Thyroid gland (tissue), 4 donors: ENCODE measurements around the gene UNC93B1. TPM values are rescaled to one million over a fixed set of nuclear protein-coding genes. Genes with fewer than 3 reads are reported as not detected.
A peak's percentile ranks its signal among the peaks of the same experiment; 100 is the strongest.

Experiments used
- DNase-seq, 2 donors: peaks; one replicate each; pipeline ENCODE4 v3.0.0-alpha.2; 2019
- H3K27ac ChIP-seq, 3 donors: fragments of 200-600 bp; sonication (generic); 1 replicate in 2 of 3; 2 replicates in 1 of 3; pipeline ENCODE4 v1.5.1; 2016 to 2019; ENCODE audit warnings: mild to moderate bottlenecking in 1 of 3, moderate library complexity in 1 of 3
- H3K27me3 ChIP-seq: fragments of 200-600 bp; sonication (generic); one replicate; pipeline ENCODE4 v1.5.1; 2019
- H3K36me3 ChIP-seq, 2 donors: fragments of 200-600 bp; sonication (generic); one replicate each; pipeline ENCODE4 v1.5.1; 2016 to 2019
- H3K4me1 ChIP-seq, 2 donors: fragments of 200-600 bp; sonication (generic); one replicate each; pipeline ENCODE4 v1.5.1; 2017 to 2019
- H3K4me3 ChIP-seq, 3 donors: fragments of 200-600 bp; sonication (generic); replicated peaks in 1 of 3; 1 replicate in 2 of 3; 2 replicates in 1 of 3; pipeline ENCODE4 v1.5.1; 2016; ENCODE audit warnings: mild to moderate bottlenecking in 1 of 3
- H3K9me3 ChIP-seq: fragments of 200-600 bp; sonication (generic); one replicate; pipeline ENCODE4 v1.5.1; 2017
- CTCF ChIP-seq, 6 experiments: fragments of 200-600 bp in 3 of 6; fragments of 450-650 bp in 3 of 6; sonication (generic) in 3 of 6; IDR thresholded peaks; one replicate each; pipeline ENCODE4 v1.5.1; 2016 to 2019; ENCODE audit warnings: antibody characterized with exemption in 6 of 6, mild to moderate bottlenecking in 2 of 6, inconsistent platforms in 1 of 6, moderate library complexity in 1 of 6
- POLR2A ChIP-seq, 2 donors: fragments of 450-650 bp; IDR thresholded peaks; one replicate each; pipeline ENCODE4 v1.6.1; 2017; ENCODE audit warnings: antibody characterized with exemption in 2 of 2, mild to moderate bottlenecking in 2 of 2, moderate library complexity in 1 of 2
- WGBS, 2 donors: methylation state at CpG; one replicate each; pipeline ENCODE4 v1.1.5; 2017; 5-methylcytosine and 5-hydroxymethylcytosine counted together
- intact Hi-C: fragments of 100-400 bp; cut with DNase I; formaldehyde crosslinking; loops from one replicate; pipeline ENCODE4 v1.15.1; 2023
- total RNA-seq, 4 donors: library from RNA; depleted of rRNA; stranded (reverse); fragments of >200 nt; gene quantifications; one replicate each; pipeline ENCODE4 v1.2.3, GENCODE V29; 2016

Gene UNC93B1
- total RNA-seq, 4 donors from 2014 or later, result 25.7 to 49.2 (median 36.3) TPM

GRCh38 chr11:68035266-68035876 lies 31.5 kb upstream of the UNC93B1 start:
- H3K27ac ChIP-seq, result no peak overlapping the region
- no peak overlapping the region for H3K4me3 ChIP-seq
- WGBS, 2 donors, result 87 to 93% methylated on average over 13 of the region's 13 CpGs
- no peaks in the 10 kb centered on the region for H3K27me3 ChIP-seq
- intact Hi-C loops, result no loop called here
- no peaks in the 10 kb centered on the region for H3K9me3 ChIP-seq
- no peak for DNase-seq
- TF ChIP-seq POLR2A (IDR thresholded peaks at IDR 0.05), result no peak
- TF ChIP-seq CTCF (IDR thresholded peaks at IDR 0.05), result no peak
- peaks cover 9 to 13% of the 10 kb centered on the region in 2 donors for H3K36me3 ChIP-seq
- H3K4me1 ChIP-seq, result peaks cover 49 to 51% of the 10 kb centered on the region in 2 donors

- 73 to 93% methylated on average over 10 of the region's 12 CpGs for WGBS, 2 donors
Observed at GRCh38 chr11:68033708-68034045, 29.8 kb upstream of the UNC93B1 start.

GRCh38 chr11:68032997-68033707 lies 29.3 kb upstream of the UNC93B1 start:
- intact Hi-C loops, result no loop called here
- no peak for TF ChIP-seq POLR2A (IDR thresholded peaks at IDR 0.05)
- no peak for TF ChIP-seq CTCF (IDR thresholded peaks at IDR 0.05)
- H3K27ac ChIP-seq, result no peak overlapping the region
- H3K4me1 ChIP-seq, result peaks cover 31 to 37% of the 10 kb centered on the region in 2 donors
- no peak for DNase-seq
- WGBS, 2 donors, result 83 to 90% methylated on average over 5 to 8 of the region's 29 CpGs
- H3K36me3 ChIP-seq, result peaks cover 9 to 13% of the 10 kb centered on the region in 2 donors
- H3K4me3 ChIP-seq, result no peak overlapping the region
- no peaks in the 10 kb centered on the region for H3K9me3 ChIP-seq
- H3K27me3 ChIP-seq, result no peaks in the 10 kb centered on the region

More at GRCh38 chr11:68033708-68034045, 29.8 kb upstream of the UNC93B1 start:
- Histone ChIP-seq H3K27ac (no peak overlapping the region), H3K9me3 (no peaks in the 10 kb centered on the region), H3K27me3 (no peaks in the 10 kb centered on the region), H3K4me1 (peaks cover 36 to 42% of the 10 kb centered on the region in 2 donors), H3K36me3 (peaks cover 9 to 13% of the 10 kb centered on the region in 2 donors), H3K4me3 (no peak overlapping the region)
- DNase-seq, result no peak
- TF ChIP-seq POLR2A (IDR thresholded peaks at IDR 0.05) (no peak), CTCF (IDR thresholded peaks at IDR 0.05) (no peak)
- intact Hi-C loops, result no loop called here

GRCh38 chr11:68032003-68032402 lies 28.1 kb upstream of the UNC93B1 start:
- Histone ChIP-seq H3K27ac (no peak overlapping the region), H3K36me3 (peaks cover 9 to 13% of the 10 kb centered on the region in 2 donors), H3K4me3 (no peak overlapping the region), H3K27me3 (no peaks in the 10 kb centered on the region), H3K9me3 (no peaks in the 10 kb centered on the region), H3K4me1 (peaks cover 21 to 26% of the 10 kb centered on the region in 2 donors)
- WGBS, 2 donors, result 76 to 88% methylated on average over 2 to 9 of the region's 9 CpGs
- intact Hi-C loops, result no loop called here
- no peak for TF ChIP-seq CTCF (IDR thresholded peaks at IDR 0.05)
- TF ChIP-seq POLR2A (IDR thresholded peaks at IDR 0.05), result no peak
- DNase-seq, result no peak

- H3K4me1 ChIP-seq, result peaks cover 16 to 20% of the 10 kb centered on the region in 2 donors
- peak; percentile 44 to 51 for DNase-seq
- intact Hi-C loops, result no loop called here
Observed at GRCh38 chr11:68031144-68031464, 27.2 kb upstream of the UNC93B1 start.

More at GRCh38 chr11:68031144-68031464, 27.2 kb upstream of the UNC93B1 start:
- WGBS, 2 donors, result 11 to 15% methylated on average over 9 to 10 of the region's 10 CpGs
- Histone ChIP-seq H3K27ac (peak overlapping the region; percentile 74 to 90 (median 84)), H3K36me3 (peaks cover 9% of the 10 kb centered on the region in 2 donors), H3K9me3 (no peaks in the 10 kb centered on the region), H3K27me3 (no peaks in the 10 kb centered on the region), H3K4me3 (peak overlapping the region; percentile 56 to 96 (median 59))
- TF ChIP-seq POLR2A (IDR thresholded peaks at IDR 0.05), result no peak
- no peak for TF ChIP-seq CTCF (IDR thresholded peaks at IDR 0.05)
